Measurements from ENCODE around the gene ADAMTS17. TPM values are rescaled to one million over a fixed set of nuclear protein-coding genes. Genes with fewer than 3 reads are reported as not detected.

ADAMTS17 gene
- total RNA-seq, 1 donor from 2014 or later = 2.3 TPM

DNA sequence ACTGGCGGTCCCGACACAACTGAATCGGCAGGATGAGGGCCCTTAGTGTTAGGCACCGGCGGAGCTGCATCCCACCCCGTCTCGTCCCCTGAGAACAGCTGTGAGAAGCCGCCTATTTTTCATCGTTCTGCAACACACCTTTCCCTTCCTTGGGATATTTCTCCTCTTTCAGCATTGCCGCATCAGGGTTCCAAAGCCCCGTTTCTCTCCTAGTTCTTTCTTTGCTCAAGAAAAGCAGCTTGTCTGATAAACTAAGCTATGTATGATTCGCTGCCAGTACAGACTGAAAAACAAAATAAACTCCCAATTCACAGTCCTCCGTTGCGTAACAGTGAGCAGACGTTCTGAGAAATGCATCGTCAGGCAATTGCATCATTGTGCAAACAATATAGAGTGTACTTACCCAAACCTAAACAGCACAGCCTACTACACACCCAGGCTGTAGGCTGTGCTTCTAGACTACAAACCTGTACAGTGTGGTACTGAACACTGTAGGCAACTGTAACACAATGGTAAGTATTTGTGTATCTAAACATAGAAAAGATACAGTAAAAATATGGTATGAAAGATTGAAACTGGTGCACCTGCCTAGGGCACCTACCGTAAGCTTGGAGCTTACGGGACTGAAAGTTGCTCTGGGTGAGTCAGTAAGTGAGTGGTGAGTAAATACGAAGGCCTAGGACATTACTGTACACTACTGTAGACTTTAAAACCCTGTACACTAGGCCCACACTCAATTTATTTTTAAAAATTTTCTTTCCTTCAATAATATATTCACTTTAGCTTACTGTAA, 8.9 kb upstream of the ADAMTS17 start:
- H3K27me3 ChIP-seq (ENCODE audit: control insufficient read depth, insufficient read depth, low read length) = no peaks in the 10 kb centered on the region
- TF ChIP-seq, protein P1, sequence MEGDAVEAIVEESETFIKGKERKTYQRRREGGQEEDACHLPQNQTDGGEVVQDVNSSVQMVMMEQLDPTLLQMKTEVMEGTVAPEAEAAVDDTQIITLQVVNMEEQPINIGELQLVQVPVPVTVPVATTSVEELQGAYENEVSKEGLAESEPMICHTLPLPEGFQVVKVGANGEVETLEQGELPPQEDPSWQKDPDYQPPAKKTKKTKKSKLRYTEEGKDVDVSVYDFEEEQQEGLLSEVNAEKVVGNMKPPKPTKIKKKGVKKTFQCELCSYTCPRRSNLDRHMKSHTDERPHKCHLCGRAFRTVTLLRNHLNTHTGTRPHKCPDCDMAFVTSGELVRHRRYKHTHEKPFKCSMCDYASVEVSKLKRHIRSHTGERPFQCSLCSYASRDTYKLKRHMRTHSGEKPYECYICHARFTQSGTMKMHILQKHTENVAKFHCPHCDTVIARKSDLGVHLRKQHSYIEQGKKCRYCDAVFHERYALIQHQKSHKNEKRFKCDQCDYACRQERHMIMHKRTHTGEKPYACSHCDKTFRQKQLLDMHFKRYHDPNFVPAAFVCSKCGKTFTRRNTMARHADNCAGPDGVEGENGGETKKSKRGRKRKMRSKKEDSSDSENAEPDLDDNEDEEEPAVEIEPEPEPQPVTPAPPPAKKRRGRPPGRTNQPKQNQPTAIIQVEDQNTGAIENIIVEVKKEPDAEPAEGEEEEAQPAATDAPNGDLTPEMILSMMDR (IDR thresholded peaks at IDR 0.05; ENCODE audit: insufficient read depth, low read length, poor library complexity, severe bottlenecking) = no peak
- no peak overlapping the region for H3K4me3 ChIP-seq (ENCODE audit: low read depth, low read length)
- no peak for DNase-seq (ENCODE audit: low read depth)
- H3K36me3 ChIP-seq (ENCODE audit: control insufficient read depth, insufficient read depth, low read length) = no peaks in the 10 kb centered on the region

- TF ChIP-seq, protein P1 (IDR thresholded peaks at IDR 0.05; ENCODE audit: insufficient read depth, low read length, poor library complexity, severe bottlenecking) = peak; percentile 97
- DNase-seq (ENCODE audit: low read depth) = peak; percentile 34
- no peaks in the 10 kb centered on the region for H3K36me3 ChIP-seq (ENCODE audit: control insufficient read depth, insufficient read depth, low read length)
Observed at GRCh38 chr15:100349696-100350433, 8.1 kb upstream of the ADAMTS17 start.

DNA sequence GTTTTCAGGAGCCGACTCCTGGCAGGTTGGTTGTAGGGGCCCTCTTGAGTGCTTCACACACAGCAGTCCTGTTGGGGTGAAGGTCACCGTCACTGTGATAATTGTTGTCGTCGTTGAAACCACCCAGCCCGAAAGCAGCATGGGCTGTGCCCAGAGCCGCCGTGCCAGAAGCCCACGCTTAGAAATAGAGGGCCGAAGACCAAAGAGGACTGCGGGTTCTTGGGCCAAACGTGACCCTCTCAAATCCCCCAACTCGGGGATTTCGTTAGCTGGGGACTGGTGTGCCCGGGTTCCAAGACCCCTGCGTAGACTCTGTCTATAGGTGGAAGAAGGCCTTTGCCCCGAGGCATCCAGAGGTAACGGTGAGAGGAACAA, 7.5 kb upstream of the ADAMTS17 start:
- TF ChIP-seq, protein P1 (IDR thresholded peaks at IDR 0.05; ENCODE audit: insufficient read depth, low read length, poor library complexity, severe bottlenecking) = no peak
- Histone ChIP-seq H3K36me3 (ENCODE audit: control insufficient read depth, insufficient read depth, low read length) (no peaks in the 10 kb centered on the region), H3K27me3 (ENCODE audit: control insufficient read depth, insufficient read depth, low read length) (peaks cover 3% of the 10 kb centered on the region), H3K4me3 (ENCODE audit: low read depth, low read length) (no peak overlapping the region)
- DNase-seq (ENCODE audit: low read depth) = no peak

More at GRCh38 chr15:100349696-100350433, 8.1 kb upstream of the ADAMTS17 start:
- H3K4me3 ChIP-seq (ENCODE audit: low read depth, low read length) = peak overlapping the region; percentile 63
- H3K27me3 ChIP-seq (ENCODE audit: control insufficient read depth, insufficient read depth, low read length) = no peaks in the 10 kb centered on the region

DNA sequence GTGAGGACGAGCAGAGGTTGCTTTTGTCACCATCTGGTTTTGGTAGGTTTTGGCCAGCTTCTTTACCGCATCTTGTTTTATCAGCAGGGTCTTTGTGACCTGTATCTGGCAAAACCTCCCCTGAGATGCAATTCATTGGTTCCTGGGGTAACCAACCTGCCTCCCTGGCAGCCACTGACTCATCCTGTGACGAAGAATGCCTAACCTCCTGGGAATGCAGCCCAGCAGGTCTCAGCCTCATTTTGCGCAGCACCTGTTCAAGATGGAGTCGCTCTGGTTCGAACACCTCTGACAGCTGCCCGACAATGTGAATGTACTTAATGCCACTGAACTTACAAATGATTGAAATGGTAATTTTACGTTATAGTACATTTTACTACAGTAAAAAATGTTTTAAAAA, 6.8 kb upstream of the ADAMTS17 start:
- H3K4me3 ChIP-seq (ENCODE audit: low read depth, low read length) = no peak overlapping the region
- TF ChIP-seq, protein P1 (IDR thresholded peaks at IDR 0.05; ENCODE audit: insufficient read depth, low read length, poor library complexity, severe bottlenecking) = no peak
- DNase-seq (ENCODE audit: low read depth) = no peak
- H3K27me3 ChIP-seq (ENCODE audit: control insufficient read depth, insufficient read depth, low read length) = peaks cover 3% of the 10 kb centered on the region
- no peaks in the 10 kb centered on the region for H3K36me3 ChIP-seq (ENCODE audit: control insufficient read depth, insufficient read depth, low read length)

DNA sequence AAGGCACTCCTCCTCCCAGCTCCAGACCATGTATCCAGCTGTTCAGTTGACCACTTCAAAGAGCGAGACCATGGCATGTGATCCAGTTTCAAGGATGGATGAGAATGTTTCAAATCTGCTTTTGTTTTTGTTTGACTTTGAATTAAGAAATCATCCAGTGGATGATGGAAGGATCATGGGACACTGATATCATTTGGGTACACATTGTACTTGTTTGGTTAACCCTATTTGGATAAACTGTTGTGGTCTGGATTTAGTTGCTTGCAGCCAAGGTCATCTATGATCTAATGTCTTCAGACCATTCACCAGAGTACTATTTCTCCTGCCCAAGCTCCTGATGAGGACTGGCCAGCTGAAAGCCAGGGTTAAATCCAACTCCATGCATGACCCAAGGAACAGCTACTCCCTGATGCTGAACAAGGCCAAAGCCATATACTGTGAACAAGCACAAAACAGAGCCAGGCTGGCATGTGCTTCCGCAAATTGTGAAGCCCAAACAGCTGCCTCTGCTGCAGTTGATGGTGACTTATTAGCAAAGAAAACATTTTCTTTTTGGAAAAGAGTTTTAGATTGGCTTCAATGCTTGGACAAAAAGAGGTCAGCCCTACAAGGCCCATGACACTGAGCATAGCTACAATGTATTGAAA, 5.2 kb upstream of the ADAMTS17 start:
- Histone ChIP-seq H3K36me3 (ENCODE audit: control insufficient read depth, insufficient read depth, low read length) (no peaks in the 10 kb centered on the region), H3K4me3 (ENCODE audit: low read depth, low read length) (no peak overlapping the region), H3K27me3 (ENCODE audit: control insufficient read depth, insufficient read depth, low read length) (peaks cover 5% of the 10 kb centered on the region)
- no peak for DNase-seq (ENCODE audit: low read depth)
- TF ChIP-seq, protein P1 (IDR thresholded peaks at IDR 0.05; ENCODE audit: insufficient read depth, low read length, poor library complexity, severe bottlenecking) = no peak
